Brain microvascular endothelial cell (primary cell): ENCODE measurements around the gene ANXA3.

Experiments used
- DNase-seq: peaks from one replicate; pipeline ENCODE4 v3.0.0-alpha.2; 2020
- H3K27ac ChIP-seq: fragments of 250-450 bp; sonication (Bioruptor Pico); 2 replicates; pipeline ENCODE4 v1.5.1; 2020; ENCODE audit warnings: mild to moderate bottlenecking, moderate library complexity
- H3K27me3 ChIP-seq: fragments of 250-450 bp; sonication (Bioruptor Pico); replicated peaks from 2 replicates; pipeline ENCODE4 v1.5.1; 2020; ENCODE audit warnings: mild to moderate bottlenecking
- H3K36me3 ChIP-seq: fragments of 250-450 bp; sonication (Bioruptor Pico); replicated peaks from 2 replicates; pipeline ENCODE4 v1.5.1; 2020; ENCODE audit warnings: mild to moderate bottlenecking
- H3K4me3 ChIP-seq: 2 replicates; pipeline ENCODE4 v1.5.1; 2011; ENCODE audit warnings: low read depth, mild to moderate bottlenecking, control low read depth, low read length, moderate library complexity
- CTCF ChIP-seq: IDR thresholded peaks from 2 replicates; pipeline ENCODE4 v1.5.1; 2011; ENCODE audit warnings: low read depth, mild to moderate bottlenecking, moderate library complexity, low read length, control low read depth, inconsistent platforms; ENCODE audit errors: missing control alignments
- in situ Hi-C: cut with HindIII; loops from 2 replicates; pipeline ENCODE4 v1.10.0; 2017; ENCODE audit warnings: low sequenced_read_pairs, low pct_ligation_motif_present

ANXA3 gene

GRCh38 chr4:78565971-78566372 is 14.4 kb downstream of the ANXA3 start:
- H3K36me3 ChIP-seq = no peaks in the 10 kb centered on the region
- no peak for TF ChIP-seq CTCF
- H3K4me3 ChIP-seq = no peak overlapping the region
- no peak overlapping the region for H3K27ac ChIP-seq
- H3K27me3 ChIP-seq = no peaks in the 10 kb centered on the region
- DNase-seq = peak; percentile 33
- in situ Hi-C loops = no loop called here

- in situ Hi-C loops = no loop called here
- H3K4me3 ChIP-seq = no peak overlapping the region
- H3K27ac ChIP-seq = no peak overlapping the region
- no peaks in the 10 kb centered on the region for H3K27me3 ChIP-seq
- no peak for TF ChIP-seq CTCF
- H3K36me3 ChIP-seq = no peaks in the 10 kb centered on the region
- no peak for DNase-seq
Observed at GRCh38 chr4:78566834-78567499, 15.4 kb downstream of the ANXA3 start.

GRCh38 chr4:78567500-78568060 is 16.0 kb downstream of the ANXA3 start:
- no peak for TF ChIP-seq CTCF
- no peak for DNase-seq
- Histone ChIP-seq H3K27me3 (no peaks in the 10 kb centered on the region), H3K36me3 (no peaks in the 10 kb centered on the region), H3K27ac (no peak overlapping the region), H3K4me3 (no peak overlapping the region)
- in situ Hi-C loops = no loop called here

GRCh38 chr4:78568640-78569305 is 17.2 kb downstream of the ANXA3 start:
- H3K4me3 ChIP-seq = no peak overlapping the region
- DNase-seq = no peak
- H3K36me3 ChIP-seq = no peaks in the 10 kb centered on the region
- TF ChIP-seq CTCF = no peak
- H3K27me3 ChIP-seq = no peaks in the 10 kb centered on the region
- in situ Hi-C loops = no loop called here
- H3K27ac ChIP-seq = peak overlapping the region; percentile 48

- DNase-seq = peak; percentile 77
- H3K36me3 ChIP-seq = no peaks in the 10 kb centered on the region
- no peak overlapping the region for H3K4me3 ChIP-seq
- no peaks in the 10 kb centered on the region for H3K27me3 ChIP-seq
- peak overlapping the region; percentile 48 for H3K27ac ChIP-seq
- TF ChIP-seq CTCF = no peak
- in situ Hi-C loops = no loop called here
Observed at GRCh38 chr4:78569306-78569821, 17.8 kb downstream of the ANXA3 start.
